GM20000 (cell line): ENCODE data around the gene SDR39U1.

ENCODE experiments used
- DNase-seq: peaks from one replicate; pipeline ENCODE4 v3.0.0; 2012; ENCODE audit warnings: low spot score
- TF ChIP-seq, protein P1 (sequence below): IDR thresholded peaks from 2 replicates; pipeline ENCODE4 v1.5.1; 2012; ENCODE audit warnings: mild to moderate bottlenecking, control low read depth; ENCODE audit errors: extremely low read depth, missing control alignments

Gene SDR39U1

GRCh38 chr14:24425704-24426103, 16.9 kb downstream of the SDR39U1 start:
- TF ChIP-seq, protein P1, sequence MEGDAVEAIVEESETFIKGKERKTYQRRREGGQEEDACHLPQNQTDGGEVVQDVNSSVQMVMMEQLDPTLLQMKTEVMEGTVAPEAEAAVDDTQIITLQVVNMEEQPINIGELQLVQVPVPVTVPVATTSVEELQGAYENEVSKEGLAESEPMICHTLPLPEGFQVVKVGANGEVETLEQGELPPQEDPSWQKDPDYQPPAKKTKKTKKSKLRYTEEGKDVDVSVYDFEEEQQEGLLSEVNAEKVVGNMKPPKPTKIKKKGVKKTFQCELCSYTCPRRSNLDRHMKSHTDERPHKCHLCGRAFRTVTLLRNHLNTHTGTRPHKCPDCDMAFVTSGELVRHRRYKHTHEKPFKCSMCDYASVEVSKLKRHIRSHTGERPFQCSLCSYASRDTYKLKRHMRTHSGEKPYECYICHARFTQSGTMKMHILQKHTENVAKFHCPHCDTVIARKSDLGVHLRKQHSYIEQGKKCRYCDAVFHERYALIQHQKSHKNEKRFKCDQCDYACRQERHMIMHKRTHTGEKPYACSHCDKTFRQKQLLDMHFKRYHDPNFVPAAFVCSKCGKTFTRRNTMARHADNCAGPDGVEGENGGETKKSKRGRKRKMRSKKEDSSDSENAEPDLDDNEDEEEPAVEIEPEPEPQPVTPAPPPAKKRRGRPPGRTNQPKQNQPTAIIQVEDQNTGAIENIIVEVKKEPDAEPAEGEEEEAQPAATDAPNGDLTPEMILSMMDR, result no peak
- no peak for DNase-seq

DNA sequence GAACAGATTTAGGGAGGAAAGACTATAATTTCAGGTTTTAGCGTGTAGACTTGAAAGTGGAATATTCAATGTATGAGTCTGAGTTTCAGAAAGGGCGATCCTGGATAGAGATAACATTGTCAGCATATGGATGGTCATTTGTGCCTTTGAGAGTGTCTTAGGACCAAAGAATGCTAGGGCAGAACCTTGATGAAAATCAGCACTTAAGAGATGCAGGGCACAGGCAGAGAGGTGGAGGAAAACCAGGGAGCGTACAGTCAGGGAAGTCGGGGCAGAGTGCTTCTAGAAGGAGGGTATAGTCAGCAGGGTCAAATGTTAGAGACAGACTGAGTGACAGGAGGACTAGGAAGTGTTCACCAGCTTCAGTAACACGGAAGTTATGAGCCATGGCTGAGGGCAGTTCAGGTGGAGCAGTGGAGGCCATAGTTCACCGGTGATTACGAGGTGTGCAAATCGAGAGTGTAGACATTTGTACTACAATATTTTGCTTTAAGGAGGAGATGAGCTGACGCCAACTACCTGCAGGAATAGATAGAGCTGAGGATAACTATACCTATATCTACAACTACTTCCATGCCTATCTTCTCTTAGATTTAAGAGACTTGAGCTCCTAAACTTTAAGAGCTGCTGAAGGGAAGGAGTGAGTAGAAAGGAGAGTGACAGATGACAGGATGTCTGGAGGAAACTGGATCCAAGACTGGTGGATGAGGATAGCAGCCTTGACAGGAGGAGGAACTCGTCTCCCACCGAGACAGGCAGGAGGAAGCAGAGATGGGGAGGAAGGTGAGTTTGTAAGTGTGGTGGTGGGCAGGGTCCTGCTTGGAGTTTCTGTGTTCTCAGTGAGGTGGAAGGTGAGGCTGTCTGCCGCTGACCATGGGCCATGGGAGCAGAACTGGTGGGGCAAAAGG, 19.6 kb downstream of the SDR39U1 start:
- TF ChIP-seq, protein P1, result no peak
- no peak for DNase-seq

GRCh38 chr14:24422261-24422660, 20.3 kb downstream of the SDR39U1 start:
- no peak for DNase-seq
- TF ChIP-seq, protein P1, result no peak

GRCh38 chr14:24418492-24418873, 24.1 kb downstream of the SDR39U1 start:
- TF ChIP-seq, protein P1, result no peak
- DNase-seq, result no peak

- DNase-seq, result no peak
- TF ChIP-seq, protein P1, result no peak
Observed at GRCh38 chr14:24417832-24418491, 24.6 kb downstream of the SDR39U1 start.

GRCh38 chr14:24416932-24417619, 25.5 kb downstream of the SDR39U1 start:
- TF ChIP-seq, protein P1, result no peak
- no peak for DNase-seq
